Mesodermal cell (in vitro differentiated cells): ENCODE results near the gene AOC2.

Experiments
- H3K27ac ChIP-seq: 2 replicates; pipeline ENCODE4 v1.7.0; 2013; ENCODE audit warnings: mild to moderate bottlenecking, low read depth, low read length, moderate library complexity; ENCODE audit not compliant: severe bottlenecking
- H3K36me3 ChIP-seq: 2 replicates; pipeline ENCODE4 v1.7.1; 2013; ENCODE audit warnings: mild to moderate bottlenecking, low read length, moderate library complexity; ENCODE audit not compliant: control insufficient read depth, insufficient read depth
- H3K4me1 ChIP-seq: one replicate; pipeline ENCODE4 v1.7.1; 2013; ENCODE audit warnings: mild to moderate bottlenecking, low read length; ENCODE audit not compliant: insufficient read depth, control insufficient read depth, poor library complexity, severe bottlenecking
- H3K4me3 ChIP-seq: 2 replicates; pipeline ENCODE4 v1.7.0; 2013; ENCODE audit warnings: low read length, control low read depth, mild to moderate bottlenecking; ENCODE audit not compliant: insufficient read depth, poor library complexity, severe bottlenecking; ENCODE audit errors: extremely low read depth
- H3K9me3 ChIP-seq: 2 replicates; pipeline ENCODE4 v1.7.1; 2013; ENCODE audit warnings: mild to moderate bottlenecking, low read length, moderate library complexity; ENCODE audit not compliant: control insufficient read depth
- WGBS, 2 experiments: methylation state at CpG; one replicate each; pipeline ENCODE4 v1.1.5; 2013; ENCODE audit warnings: missing lambda C conversion rate in 2 of 2; ENCODE audit not compliant: insufficient coverage in 2 of 2; 5-methylcytosine and 5-hydroxymethylcytosine counted together

AOC2 gene

DNA sequence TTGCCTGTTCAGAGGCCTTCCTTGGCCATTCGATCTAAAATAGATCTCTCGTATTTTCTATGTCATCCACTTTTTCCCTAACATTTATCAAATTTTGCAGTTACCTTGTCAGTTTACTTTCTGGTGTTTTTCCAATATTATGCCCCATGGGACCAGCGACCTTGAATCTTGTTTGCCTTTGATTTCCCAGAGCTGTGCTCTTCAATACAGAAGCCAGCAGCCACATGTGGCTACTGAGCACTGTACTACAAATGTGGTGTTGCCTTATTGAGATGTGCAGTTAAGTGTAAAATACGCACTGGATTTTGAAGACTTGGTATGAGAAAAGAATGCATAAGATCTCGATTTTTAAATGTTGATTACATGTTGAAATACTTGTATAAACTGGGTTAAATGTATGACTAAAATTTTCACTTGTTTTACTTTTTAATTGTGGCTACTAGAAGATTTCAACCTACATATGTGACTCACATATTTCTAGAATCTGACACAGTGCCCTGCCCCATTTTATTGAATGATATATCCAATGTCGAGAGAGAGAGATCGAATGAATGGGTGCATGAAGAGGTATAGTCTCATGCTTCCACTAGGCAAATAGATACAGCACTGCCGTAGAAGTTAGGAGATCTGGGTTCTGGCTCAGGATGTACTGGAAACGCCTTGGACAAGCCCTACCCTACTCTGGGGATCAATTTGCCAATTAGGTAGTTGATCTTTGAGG lies 12.0 kb upstream of the AOC2 start:
- Histone ChIP-seq H3K4me3 (peak overlapping the region; percentile 97), H3K9me3 (no peaks in the 10 kb centered on the region), H3K4me1 (peaks cover 3% of the 10 kb centered on the region), H3K36me3 (peaks cover 29% of the 10 kb centered on the region), H3K27ac (peak overlapping the region; percentile 85)
- 65 to 70% methylated on average over 7 of the region's 9 CpGs for WGBS, 2 experiments

- Histone ChIP-seq H3K4me3 (peak within 1 kb of the TSS; percentile 97), H3K36me3 (peaks cover 37% of the 10 kb centered on the region), H3K4me1 (peaks cover 3% of the 10 kb centered on the region), H3K9me3 (no peaks in the 10 kb centered on the region), H3K27ac (peak within 1 kb of the TSS; percentile 85)
- 1% methylated on average over 54 to 65 of the region's 71 CpGs for WGBS, 2 experiments
These were observed 11.2 kb upstream of the AOC2 start, which contains the start of gene PSME3 for GRCh38 chr17:42832934-42833766. PSME3 (plus strand) TSS chr17:42833397; CDS start chr17:42833632, 235 bp downstream.

GRCh38 chr17:42833767-42834422 lies 10.5 kb upstream of the AOC2 start:
- 1 to 15% methylated on average over 9 to 16 of the region's 18 CpGs for WGBS, 2 experiments
- Histone ChIP-seq H3K27ac (peak overlapping the region; percentile 85), H3K36me3 (peaks cover 44% of the 10 kb centered on the region), H3K9me3 (no peaks in the 10 kb centered on the region), H3K4me3 (peak overlapping the region; percentile 97), H3K4me1 (peaks cover 3% of the 10 kb centered on the region)

DNA sequence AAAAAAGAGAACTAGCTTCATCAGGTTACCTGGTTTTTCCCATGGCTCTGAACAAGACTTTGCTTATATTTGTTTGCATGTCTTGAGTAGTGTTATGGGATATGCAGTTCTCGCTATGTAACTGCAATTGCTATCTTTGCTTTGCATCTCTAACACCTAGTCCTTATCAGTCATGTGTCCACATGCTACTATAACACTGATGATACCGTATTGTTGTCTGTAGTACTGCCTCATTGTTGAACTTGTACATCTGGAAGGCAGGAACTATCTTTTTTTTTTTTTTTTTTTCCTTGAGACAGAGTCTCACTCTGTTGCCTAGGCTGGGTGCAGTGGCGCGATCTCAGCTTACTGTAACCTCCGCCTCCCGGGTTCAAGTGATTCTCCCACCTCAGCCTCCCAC lies 8.6 kb upstream of the AOC2 start:
- no peak overlapping the region for H3K4me3 ChIP-seq

DNA sequence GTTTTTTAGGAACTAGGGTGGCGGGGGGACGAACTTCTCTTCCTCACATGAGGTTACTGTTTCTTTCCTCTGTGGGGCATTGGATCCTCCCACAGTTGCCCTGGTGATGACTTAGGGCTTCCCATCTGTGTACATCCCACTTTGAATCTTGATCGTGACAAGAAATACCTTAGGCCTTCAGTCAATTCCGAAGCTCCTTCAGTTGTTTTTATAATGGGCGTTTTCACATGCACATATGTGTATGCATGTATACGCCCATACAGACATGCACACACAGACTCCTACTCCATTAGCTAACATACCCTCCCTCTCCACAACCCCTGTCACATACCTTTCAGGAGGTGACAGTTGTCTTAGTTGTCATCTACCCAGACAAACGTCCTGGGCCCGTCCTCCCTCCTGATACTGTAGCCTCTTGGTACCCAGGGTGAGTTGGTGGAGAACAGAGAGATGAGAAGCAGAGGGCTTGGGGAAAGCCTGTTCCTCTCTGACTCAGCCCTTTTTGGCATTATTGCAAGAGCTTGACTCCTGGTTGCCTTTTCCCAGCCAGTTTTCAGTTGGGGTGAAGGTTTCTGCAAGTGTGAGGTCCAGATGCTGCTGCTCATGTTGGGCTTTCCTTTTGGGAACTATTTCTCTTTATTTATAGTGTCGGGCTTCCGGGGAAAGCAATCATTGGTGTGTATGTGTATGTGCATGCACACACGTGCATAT lies 2.2 kb upstream of the AOC2 start:
- Histone ChIP-seq H3K9me3 (no peaks in the 10 kb centered on the region), H3K4me1 (peaks cover 4% of the 10 kb centered on the region), H3K4me3 (no peak overlapping the region), H3K36me3 (peaks cover 86% of the 10 kb centered on the region), H3K27ac (no peak overlapping the region)
- 92 to 96% methylated on average over 4 to 10 of the region's 11 CpGs for WGBS, 2 experiments

More for the DNA sequence above, 8.6 kb upstream of the AOC2 start:
- peaks cover 62% of the 10 kb centered on the region for H3K36me3 ChIP-seq
- no peaks in the 10 kb centered on the region for H3K9me3 ChIP-seq
- peaks cover 3% of the 10 kb centered on the region for H3K4me1 ChIP-seq
- H3K27ac ChIP-seq: no peak overlapping the region
- 92% methylated on average over 4 to 5 of the region's 6 CpGs for WGBS, 2 experiments

- Histone ChIP-seq H3K9me3 (no peaks in the 10 kb centered on the region), H3K4me1 (peaks cover 4% of the 10 kb centered on the region), H3K27ac (no peak overlapping the region), H3K4me3 (no peak overlapping the region), H3K36me3 (peaks cover 73% of the 10 kb centered on the region)
- 58 to 100% methylated on average over 1 to 2 of the region's 6 CpGs for WGBS, 2 experiments
These were observed 934 bp upstream of the AOC2 start for GRCh38 chr17:42843358-42843934.

DNA sequence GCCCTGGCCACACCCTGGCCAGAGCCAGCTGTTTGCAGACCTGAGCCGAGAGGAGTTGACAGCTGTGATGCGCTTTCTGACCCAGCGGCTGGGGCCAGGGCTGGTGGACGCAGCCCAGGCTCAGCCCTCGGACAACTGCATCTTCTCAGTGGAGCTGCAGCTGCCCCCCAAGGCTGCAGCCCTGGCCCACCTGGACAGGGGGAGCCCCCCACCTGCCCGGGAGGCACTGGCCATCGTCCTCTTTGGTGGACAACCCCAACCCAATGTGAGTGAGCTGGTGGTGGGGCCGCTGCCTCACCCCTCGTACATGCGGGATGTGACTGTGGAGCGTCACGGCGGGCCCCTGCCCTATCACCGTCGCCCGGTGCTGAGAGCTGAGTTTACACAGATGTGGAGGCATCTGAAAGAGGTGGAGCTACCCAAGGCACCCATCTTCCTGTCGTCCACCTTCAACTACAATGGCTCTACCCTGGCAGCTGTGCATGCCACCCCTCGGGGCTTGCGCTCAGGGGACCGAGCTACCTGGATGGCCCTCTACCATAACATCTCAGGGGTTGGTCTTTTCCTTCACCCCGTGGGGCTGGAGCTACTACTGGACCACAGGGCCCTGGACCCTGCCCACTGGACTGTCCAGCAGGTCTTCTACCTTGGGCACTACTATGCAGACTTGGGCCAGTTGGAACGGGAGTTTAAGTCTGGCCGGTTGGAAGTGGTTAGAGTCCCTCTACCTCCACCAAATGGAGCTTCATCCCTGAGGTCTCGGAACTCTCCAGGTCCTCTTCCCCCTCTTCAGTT lies 578 bp downstream of the AOC2 start:
- no peak overlapping the region for H3K27ac ChIP-seq

DNA sequence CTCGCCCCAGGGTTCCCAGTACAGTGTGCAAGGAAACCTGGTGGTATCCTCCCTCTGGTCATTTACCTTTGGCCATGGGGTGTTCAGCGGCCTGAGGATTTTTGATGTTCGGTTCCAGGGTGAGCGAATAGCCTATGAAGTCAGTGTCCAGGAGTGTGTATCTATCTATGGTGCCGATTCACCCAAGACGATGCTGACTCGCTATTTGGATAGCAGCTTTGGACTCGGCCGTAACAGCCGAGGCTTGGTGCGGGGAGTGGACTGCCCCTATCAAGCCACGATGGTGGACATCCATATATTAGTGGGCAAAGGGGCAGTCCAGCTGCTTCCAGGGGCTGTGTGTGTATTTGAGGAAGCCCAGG lies 1.2 kb downstream of the AOC2 start:
- 95 to 96% methylated on average over 9 to 12 of the region's 12 CpGs for WGBS, 2 experiments
- no peak overlapping the region for H3K4me3 ChIP-seq
- H3K36me3 ChIP-seq: peaks cover 52% of the 10 kb centered on the region
- H3K27ac ChIP-seq: no peak overlapping the region
- peaks cover 4% of the 10 kb centered on the region for H3K4me1 ChIP-seq
- H3K9me3 ChIP-seq: no peaks in the 10 kb centered on the region

More for the DNA sequence above, 578 bp downstream of the AOC2 start:
- peaks cover 4% of the 10 kb centered on the region for H3K4me1 ChIP-seq
- H3K36me3 ChIP-seq: peaks cover 58% of the 10 kb centered on the region
- no peaks in the 10 kb centered on the region for H3K9me3 ChIP-seq
- 97% methylated on average over 21 to 22 of the region's 24 CpGs for WGBS, 2 experiments
- H3K4me3 ChIP-seq: no peak overlapping the region

DNA sequence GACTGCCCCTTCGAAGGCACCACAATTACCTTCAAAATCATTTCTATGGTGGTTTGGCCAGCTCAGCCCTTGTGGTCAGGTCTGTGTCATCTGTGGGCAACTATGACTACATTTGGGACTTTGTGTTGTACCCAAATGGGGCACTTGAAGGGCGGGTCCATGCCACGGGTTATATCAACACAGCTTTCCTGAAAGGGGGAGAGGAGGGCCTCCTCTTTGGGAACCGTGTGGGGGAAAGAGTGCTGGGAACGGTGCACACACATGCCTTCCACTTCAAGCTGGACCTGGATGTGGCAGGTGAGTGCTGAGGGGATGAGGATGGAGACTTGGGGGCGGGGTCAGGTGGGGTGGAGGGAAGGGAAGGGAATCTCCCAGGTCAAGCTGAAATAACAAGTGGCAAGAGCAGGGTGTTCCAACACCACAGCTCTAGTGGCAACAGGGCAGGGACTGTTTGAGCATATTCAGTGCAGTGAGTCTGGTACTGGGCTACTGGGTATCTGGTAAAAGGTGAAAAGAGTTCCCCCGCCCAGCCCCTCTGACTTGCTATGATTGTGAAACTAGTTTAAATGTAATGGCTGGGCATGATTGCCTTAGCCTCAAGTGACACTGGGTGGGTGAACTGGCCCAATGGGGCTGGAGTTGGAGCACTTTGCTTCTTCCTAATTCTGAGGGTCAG lies 1.7 kb downstream of the AOC2 start:
- 94 to 97% methylated on average over 5 to 6 of the region's 7 CpGs for WGBS, 2 experiments
- Histone ChIP-seq H3K9me3 (no peaks in the 10 kb centered on the region), H3K27ac (no peak overlapping the region), H3K36me3 (peaks cover 47% of the 10 kb centered on the region), H3K4me3 (no peak overlapping the region), H3K4me1 (peaks cover 4% of the 10 kb centered on the region)
